ENCODE measurements around the gene CDK16.

Gene CDK16

DNA sequence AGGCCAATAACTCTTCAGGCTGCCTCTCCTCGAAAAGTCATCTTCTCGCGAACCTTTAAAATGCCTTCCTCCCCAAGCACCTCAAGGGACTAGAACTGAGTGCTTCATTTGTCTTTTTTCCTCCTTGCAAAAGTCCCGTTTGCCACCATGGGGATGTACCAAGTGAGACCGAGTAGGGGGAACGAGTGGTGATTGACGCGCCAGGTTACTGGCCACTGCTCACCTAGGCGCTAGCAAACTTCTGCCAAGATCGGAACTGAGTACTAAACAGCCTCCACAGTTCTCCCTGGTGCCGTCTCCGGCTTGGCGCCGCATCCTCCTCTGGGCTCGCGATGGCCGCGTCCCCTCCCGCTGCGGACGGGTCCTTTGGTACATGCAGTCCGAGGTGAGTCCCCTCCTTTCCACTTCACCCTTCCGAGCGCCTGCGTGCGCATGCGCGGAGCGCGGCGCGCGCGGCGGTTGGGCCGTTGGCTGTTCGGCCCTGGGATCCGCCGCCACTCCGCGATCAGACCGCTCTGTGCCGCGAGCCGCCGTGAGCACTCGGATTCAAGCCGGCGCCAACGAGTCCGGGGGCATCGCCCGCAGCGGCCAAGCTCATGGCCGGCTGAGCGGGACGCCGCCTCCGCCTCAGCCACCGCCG lies at the start of gene CDK16:
TSS of gene CDK16 (plus strand) at position 402 of the 640 bp plus-strand sequence. CDS start 4,877 bp downstream, outside the sequence.
- peak; percentile 51 to 68 for DNase-seq

DNA sequence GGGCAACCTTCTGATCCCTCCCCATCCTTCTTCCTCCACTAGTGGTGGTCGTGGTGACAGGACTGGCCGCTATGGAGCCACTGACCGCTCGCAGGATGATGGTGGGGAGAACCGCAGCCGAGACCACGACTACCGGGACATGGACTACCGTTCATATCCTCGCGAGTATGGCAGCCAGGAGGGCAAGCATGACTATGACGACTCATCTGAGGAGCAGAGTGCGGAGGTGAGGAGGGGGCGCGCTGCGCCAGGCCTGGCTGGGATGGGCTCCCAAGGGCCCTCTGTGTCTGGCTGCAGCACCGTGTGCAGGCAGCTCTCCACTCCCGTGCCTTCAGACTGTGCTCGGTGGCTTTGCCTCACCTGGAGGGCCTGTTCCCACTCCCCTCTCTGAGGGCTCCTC lies 49.2 kb upstream of the CDK16 start:
- DNase-seq: no peak

DNA sequence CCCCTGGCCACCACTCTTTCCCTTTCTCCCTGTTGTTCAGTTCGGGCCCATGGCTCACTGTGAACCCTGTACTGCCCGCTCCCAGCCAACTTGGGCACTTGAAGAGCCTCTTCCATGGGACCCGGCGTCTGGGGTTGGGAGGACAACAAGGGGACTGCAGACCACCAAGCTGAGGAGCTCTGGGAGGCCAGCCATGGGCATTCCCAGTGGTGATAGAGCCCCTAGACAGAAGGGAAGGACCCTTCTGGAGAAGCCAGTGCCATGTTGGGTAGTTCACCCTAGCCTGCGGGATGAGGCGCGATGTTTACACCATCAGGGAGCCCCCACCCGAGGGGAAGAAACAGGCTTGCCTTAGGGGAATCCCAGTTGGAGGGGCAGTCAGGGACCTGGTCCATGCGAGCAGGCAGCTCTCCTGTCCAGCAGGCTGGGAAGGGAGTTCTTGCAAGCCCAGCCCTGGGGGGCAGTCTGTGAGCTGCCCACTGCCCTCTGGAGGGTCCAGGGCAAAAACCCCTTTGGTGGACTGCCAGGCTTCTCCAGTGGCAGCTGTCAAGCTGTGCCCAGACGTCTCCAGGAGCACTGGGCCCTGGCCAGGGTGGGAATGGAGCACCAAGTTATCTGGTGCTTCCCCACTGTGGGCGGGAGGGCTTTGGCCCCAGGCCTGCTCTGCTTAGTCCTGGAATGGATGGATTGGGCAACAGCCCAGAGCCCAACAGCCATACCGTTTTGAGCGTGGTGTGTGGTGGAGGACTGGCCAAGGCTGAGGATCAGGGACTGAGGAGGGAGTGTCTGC lies 48.6 kb upstream of the CDK16 start:
- DNase-seq: no peak

DNA sequence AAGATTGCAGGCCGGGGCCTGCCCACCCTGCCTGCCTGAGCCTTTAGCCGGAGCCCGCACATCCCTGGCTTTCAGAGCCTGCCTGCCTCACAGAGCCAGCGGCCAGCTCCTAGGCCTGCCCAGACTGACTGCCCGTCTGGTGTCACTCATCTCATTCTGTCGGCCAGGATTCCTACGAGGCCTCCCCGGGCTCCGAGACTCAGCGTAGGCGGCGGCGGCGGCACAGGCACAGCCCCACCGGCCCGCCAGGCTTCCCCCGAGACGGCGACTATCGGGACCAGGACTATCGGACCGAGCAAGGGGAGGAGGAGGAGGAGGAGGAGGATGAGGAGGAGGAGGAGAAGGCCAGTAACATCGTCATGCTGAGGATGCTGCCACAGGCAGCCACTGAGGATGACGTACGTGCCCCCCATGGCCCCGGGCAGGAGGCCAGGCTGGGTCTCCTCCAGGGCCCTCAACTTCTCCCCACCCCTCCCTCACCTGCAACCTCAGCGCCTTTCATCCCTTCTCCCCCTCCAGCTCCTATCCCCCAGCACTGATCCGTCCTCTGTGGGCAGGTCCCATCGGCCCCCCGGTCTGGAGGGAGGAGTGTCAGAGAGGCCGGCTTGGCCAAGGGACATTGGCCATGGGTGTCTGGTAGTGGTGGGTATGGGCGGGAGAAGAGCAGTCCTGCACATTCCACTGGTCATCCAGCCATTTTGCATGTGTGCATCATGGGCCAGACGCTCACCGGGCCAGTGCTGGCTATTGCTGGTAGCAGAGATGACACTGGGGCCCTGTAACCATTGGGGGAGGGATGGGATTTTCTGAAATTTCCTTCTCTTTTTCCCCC lies 47.4 kb upstream of the CDK16 start:
- no peak for DNase-seq

DNA sequence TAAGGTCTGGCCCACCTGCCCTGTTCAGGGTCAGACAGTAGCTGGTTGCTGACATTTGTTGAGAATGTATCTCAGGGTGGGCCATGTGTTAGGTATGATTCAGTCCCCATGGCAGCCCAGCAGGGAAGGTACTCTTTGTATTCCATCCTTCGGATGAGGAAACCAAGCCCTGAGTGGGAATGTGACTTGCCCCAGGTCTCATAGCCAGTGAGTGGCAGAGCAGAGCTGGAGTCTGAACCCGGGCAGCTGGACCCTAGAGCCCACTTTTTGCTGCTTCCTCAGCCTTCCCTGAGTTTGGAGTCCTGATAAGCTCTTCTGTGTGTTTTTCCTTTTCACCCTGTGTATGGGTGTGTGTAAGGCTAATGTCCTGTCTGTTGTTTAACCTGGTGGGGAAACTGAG lies 46.5 kb upstream of the CDK16 start:
- DNase-seq: no peak

DNA sequence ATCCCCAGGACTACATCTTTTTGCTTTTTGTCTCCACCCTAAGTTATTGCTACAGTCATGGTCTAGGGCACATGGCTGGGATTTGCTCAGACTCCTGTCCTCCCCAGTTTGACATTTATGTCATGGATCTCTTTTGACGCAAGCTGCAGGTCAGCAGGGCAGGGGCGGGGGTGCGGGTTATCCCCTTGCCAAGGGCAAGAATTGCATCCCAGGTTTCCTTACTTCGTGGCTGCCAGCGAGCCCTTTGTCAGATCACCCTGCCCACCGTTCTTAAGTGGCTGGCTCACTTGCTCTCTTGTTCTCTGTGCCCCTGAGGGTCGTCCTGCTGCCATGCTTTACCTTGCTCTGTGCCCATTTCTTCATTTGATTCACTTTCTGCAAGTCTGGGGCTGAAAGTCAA lies 45.9 kb upstream of the CDK16 start:
- DNase-seq: no peak

DNA sequence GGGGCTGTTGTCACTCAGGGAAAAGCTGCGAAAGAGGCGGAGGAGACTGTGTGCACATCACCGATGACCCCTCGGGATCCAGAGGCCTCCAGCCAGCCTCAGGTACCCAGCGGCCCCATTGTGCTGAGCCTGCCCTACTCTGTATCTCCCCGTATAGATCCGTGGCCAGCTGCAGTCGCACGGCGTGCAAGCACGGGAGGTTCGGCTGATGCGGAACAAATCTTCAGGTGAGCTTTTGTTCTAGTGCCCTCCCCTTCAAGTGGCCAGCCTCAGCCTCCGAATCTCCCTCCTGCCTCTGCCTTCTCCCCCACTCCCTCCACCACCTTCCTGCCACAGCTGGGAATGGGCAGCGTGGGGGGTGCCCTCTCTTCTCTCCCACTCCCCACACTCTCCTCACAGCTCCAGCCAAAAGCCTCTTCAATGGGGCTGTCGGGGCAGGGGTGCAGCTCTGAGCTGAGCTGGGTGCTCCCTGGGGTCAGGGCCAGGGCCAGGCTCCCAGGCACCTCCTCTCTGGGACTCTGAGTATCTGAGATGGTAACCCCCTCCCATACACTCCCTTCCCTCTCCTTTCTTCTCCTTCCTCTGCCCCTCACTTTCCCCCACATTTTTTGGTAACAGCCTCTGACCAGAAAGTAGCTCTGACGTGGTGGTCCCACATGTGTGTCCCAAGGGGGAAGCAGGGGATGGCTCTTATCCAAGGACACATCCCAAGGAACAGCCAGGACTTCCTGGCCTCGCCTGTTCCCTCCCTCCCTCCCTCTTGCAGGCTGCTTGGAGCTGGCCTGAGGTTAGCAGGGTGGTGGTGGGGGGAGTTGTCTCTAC lies 45.3 kb upstream of the CDK16 start:
- no peak for DNase-seq

DNA sequence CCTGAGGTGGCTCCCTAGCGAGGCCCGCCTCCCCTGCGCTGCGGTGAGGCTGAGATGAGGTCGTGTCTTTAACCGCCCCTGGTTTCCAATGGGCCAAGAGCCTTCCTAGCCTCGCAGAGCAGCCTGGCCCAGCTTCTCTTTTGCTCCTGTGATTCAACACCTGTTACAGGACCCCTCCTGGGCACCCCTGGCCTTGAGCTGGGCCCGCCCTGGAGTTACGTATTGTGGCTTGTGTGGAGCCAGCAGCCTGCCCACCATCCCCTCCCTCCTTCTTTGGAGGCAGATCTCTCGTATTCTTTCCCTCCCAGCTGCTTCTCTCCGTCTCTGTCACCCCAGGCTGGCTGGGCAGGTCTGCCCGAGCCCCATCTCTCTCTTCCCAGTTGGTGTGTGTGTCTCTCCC lies 44.1 kb upstream of the CDK16 start:
- DNase-seq: no peak

DNA sequence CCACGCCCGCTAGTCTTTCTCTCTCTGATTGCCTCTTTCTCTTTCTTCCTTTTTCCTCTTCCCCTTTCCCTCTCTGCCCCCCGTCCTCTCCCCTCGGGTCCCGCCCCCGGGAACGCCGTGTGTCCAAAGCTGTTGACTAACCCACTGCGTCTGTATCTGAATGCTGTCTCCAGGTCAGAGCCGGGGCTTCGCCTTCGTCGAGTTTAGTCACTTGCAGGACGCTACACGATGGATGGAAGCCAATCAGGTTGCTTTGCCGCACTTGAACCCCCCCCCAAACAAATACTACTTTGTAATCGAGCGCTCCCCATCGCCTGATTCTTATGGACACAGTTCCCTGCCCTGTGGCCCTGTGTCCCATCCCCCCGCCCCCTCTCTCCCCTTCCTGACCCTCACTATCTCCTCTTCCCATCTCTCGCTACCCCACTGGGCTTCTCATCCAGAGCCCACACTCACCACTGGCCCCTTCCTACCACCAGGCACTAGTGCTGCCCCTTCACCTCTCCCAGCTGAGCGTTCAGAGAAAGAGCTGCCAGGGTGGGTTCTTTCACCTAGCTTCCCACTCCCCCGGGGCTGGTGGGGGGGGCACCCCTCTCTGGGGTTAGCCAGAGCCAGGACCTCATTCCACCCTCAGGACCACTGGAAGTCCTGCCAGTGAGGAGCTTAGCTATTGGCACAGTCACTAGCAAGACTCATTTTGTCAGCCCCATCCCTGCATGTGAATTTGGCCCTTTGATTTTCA lies 43.5 kb upstream of the CDK16 start:
- DNase-seq: no peak

DNA sequence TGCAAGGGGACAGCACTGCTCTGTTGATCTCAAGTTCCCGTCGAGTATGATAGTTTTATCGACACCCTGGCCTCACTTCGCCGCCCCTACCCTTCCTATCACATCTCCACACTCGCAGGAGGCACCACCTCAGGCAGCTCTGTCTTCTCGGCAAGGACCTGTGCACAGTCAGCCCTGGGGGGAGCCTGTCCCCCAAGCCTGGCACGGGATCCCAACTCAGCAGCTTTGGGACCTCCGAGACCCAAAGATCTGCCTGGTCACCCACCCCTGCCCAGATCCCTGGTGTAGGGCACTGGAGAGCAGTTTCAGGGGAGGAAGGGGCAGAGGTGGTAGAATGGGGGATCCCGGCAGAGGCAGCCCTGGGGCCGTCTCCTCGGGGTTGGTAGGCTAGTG lies 42.9 kb upstream of the CDK16 start:
- no peak for DNase-seq

DNA sequence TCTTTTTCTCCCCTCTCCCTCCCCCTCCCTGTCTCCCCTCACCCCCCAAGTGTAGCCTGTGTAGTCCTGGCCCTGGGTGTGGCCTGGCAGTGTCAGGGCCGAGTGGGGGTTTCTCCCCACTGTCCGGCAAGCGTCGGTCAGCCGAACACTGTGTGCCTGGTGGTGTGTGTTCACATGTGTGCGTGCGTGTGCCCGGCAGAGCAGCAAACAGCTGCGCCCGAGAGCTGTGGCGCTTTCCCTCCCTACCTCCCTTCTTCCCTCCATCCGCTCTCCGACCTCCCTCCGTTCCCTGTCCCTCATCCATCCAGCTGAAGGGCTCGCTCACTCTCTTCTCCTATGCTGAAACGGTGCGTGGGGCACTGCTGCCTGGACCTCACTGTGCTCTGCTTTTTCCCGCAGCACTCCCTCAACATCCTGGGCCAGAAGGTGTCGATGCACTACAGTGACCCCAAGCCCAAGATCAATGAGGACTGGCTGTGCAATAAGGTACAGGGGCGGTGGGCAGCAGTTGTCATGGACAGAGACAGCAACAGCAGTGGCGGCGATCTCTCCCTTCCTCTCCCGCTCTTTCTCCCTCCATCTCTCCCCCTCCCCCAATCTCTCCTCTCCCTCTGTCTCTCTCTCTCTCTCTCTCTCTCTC lies 42.3 kb upstream of the CDK16 start:
- DNase-seq: no peak

DNA sequence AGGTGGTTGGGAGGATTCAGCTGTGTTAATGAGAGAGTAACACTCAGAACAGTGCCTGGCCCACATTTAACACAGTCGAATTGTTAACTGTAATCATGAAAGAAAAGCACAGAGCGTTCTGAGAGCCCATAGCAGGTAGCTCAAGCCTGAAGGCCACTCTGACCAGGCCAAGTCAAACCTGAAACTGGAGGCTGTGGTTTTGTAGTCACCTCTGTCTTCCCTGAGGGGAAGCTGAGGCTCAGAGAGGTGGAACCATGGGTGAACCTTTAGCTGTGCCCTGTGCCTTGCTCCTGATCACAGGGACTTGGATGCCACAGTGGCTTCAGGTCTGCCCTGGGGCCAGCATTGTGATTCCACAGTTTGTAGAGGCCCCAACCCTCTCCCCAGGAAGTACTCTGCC lies 41.4 kb upstream of the CDK16 start:
- no peak for DNase-seq

DNA sequence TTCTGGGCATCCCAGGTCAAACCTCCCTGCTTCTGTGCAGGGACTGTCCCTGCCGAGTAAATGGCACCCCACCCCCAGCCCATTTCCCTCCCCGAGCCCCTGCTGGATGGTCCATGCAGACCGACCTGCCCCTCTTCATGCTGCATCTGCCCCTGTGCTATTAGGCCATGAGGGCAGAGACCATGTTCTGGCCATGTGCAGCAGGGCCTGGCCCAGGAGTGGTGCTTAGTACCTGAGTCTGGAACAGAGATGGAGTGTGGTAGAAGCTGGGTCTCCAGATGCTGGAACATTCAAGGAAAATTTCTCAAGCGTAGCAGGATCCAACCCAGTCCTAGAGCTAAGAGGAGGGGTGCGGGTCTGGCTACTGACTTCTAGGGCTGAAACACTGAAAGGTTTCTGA lies 40.1 kb upstream of the CDK16 start:
- no peak for DNase-seq

DNA sequence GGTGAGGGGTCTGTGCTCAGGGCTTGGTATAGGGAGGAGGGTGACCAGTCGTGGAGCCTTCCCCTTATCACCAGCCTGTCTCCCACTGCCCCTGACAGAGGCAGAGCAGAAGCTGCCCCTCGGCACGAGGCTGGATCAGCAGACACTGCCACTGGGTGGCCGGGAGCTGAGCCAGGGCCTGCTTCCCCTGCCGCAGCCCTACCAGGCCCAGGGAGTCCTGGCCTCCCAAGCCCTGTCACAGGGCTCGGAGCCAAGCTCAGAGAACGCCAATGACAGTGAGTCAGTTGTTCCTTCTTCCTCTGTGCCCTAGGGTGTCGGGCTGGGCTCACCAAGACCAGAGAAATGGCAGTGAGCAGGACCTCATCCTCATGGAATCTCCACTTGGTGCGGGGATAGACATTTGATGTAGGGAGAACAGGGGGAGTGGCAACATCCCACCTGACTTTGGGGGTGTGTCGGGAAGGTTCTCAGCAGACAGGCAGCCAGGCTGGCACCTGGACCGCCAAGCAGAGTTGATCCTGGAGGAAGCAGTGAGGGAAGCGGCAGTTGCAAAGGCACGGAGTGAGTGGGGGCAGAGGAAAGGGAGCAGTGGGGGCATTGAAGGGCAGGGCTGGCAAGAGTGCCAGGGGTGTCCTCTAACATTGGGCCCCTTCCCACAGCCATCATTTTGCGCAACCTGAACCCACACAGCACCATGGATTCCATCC lies 39.1 kb upstream of the CDK16 start:
- no peak for DNase-seq

DNA sequence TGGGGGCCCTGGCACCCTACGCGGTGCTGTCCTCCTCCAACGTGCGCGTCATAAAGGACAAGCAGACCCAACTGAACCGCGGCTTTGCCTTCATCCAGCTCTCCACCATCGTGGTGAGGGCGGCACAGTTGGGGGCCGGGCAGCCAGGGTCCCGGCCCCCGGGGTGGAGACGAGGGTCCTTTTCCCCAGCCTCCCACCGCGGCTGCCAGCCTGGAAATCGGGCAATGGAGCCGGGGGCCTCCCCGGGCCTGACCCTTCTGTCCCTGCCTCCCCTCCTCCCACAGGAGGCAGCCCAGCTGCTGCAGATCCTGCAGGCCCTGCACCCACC lies 38.6 kb upstream of the CDK16 start:
- DNase-seq: no peak

DNA sequence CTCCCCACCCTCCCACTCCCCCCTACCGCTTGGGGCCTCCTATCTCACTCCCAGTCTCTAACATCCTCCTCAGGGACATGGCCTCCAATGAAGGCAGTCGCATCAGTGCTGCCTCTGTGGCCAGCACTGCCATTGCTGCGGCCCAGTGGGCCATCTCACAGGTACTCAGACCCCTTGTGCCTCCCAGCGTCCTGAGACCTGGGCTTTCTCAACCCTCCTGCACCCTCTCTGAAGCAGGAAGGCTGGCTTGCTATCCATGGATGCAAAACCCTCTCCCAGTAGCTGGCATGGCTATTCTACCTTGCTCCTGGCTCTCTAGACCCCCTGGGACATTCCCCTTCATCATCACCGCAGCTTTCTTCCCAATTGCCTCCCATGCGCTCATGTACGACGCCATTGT lies 38.1 kb upstream of the CDK16 start:
- DNase-seq: no peak

DNA sequence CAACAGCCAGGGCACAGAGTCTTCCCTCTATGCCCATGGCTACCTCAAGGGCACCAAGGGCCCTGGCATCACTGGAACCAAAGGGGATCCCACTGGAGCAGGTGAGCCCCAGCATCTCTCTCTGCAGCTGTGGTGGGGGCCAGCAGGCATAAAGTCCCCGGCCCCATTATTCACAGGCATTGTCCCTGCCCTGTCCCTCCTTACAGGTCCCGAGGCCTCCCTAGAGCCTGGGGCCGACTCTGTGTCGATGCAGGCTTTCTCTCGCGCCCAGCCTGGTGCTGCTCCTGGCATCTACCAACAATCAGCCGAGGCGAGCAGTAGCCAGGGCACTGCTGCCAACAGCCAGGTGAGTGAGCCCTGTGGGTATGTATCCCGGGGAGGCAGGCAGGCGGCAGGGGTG lies 37.2 kb upstream of the CDK16 start:
- DNase-seq: no peak

DNA sequence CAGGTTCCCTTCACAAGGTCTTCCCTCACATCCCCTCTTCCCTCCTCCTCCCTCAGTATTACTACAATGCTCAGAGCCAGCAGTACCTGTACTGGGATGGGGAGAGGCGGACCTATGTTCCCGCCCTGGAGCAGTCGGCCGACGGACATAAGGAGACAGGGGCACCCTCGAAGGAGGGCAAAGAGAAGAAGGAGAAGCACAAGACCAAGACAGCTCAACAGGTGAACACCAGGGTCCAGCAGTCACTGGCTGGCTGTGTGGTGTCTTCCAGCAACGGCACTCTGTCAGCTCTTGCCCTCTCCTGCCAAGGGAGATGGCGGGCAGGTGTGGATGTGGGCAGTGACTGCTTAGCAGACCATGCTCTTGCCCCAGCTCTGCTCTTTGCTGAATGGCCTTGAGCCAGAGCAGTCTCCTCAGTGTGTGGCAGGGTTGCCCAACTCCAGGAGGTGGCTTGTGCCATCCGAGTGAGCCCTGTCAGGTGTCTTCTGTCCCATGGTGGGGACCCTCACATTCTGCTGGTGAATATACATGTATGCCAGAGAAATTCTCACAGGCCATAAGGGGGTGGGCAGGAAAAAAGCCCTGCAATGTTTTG lies 36.3 kb upstream of the CDK16 start:
- no peak for DNase-seq

DNA sequence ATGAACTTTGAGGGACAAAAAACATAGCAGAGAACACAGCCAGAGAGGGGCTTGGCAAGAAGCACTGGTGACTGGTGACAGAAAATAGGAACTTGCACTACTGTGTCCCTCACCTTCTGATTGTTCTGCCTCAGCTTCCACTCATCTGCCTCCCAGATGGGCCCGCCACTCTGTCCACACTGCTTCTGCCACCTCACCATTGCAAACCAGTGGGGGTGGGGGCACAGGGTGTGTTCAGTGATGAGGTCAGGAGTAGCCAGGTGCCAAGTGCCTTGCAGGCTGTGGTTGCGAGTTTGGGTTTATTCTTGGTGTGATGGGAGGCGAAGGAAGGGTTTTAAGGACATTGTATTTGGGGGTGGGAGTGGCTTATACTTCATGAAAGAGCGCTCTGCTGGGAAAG lies 34.0 kb upstream of the CDK16 start:
- no peak for DNase-seq

DNA sequence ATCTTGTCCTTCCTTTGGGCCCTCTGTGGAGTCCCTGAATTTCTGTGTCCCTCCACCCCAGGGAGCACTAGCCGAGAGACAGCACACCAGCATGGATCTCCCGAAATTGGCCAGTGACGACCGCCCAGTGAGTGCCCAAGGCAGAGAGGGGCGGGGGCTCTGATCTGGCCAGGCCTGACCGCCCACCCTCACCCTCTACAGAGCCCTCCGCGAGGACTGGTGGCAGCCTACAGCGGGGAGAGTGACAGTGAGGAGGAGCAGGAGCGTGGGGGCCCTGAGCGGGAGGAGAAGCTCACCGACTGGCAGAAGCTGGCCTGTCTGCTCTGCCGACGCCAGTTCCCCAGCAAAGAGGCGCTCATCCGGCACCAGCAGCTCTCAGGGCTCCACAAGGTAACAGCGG lies 33.2 kb upstream of the CDK16 start:
- no peak for DNase-seq

Measured in stimulated activated CD4-positive, alpha-beta T cell treated with anti-CD3 and anti-CD28 coated beads, Interleukin-2, amount 100 ng/mL, for 48 hours (primary cell).